Measurements from ENCODE around the gene BABAM2.

- TF ChIP-seq, protein P1, sequence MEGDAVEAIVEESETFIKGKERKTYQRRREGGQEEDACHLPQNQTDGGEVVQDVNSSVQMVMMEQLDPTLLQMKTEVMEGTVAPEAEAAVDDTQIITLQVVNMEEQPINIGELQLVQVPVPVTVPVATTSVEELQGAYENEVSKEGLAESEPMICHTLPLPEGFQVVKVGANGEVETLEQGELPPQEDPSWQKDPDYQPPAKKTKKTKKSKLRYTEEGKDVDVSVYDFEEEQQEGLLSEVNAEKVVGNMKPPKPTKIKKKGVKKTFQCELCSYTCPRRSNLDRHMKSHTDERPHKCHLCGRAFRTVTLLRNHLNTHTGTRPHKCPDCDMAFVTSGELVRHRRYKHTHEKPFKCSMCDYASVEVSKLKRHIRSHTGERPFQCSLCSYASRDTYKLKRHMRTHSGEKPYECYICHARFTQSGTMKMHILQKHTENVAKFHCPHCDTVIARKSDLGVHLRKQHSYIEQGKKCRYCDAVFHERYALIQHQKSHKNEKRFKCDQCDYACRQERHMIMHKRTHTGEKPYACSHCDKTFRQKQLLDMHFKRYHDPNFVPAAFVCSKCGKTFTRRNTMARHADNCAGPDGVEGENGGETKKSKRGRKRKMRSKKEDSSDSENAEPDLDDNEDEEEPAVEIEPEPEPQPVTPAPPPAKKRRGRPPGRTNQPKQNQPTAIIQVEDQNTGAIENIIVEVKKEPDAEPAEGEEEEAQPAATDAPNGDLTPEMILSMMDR (IDR thresholded peaks at IDR 0.05 in 2 of 3, conservative IDR thresholded peaks at IDR 0.05 in 1 of 3; ENCODE audit: control insufficient read depth in 2 of 3, extremely low read depth in 1 of 3, insufficient read depth in 1 of 3, low read depth in 3 of 3, low read length in 3 of 3) = no peak
- TF ChIP-seq REST (IDR thresholded peaks at IDR 0.05; ENCODE audit: low read depth, low read length) (no peak), YY1 (IDR thresholded peaks at IDR 0.05; ENCODE audit: low read depth, low read length) (no peak), PAX8 (IDR thresholded peaks at IDR 0.05) (no peak), SIX5 (IDR thresholded peaks at IDR 0.05; ENCODE audit: low read depth, low read length, severe bottlenecking) (no peak), POLR2A (IDR thresholded peaks at IDR 0.05; ENCODE audit: low read depth, low read length) (no peak), ETV6 (conservative IDR thresholded peaks at IDR 0.05 in 1 of 2, IDR thresholded peaks at IDR 0.05 in 1 of 2; ENCODE audit: borderline replicate concordance in 1 of 2, low read depth in 1 of 2) (no peak), ZSCAN29 (IDR thresholded peaks at IDR 0.05) (no peak), POLR2AphosphoS5 (IDR thresholded peaks at IDR 0.05; ENCODE audit: low read length) (no peak)
Measured at GRCh38 chr2:28231110-28231631, 340.6 kb downstream of the BABAM2 start.
